AG10803 (cell line): ENCODE measurements around the gene CENPA.
"Not testable (repeated sequence)": the region's sequence is repeated elsewhere in the genome, so short reads cannot be mapped to it uniquely, and the experiment has no call there.

Experiments used
- DNase-seq: peaks from one replicate; pipeline ENCODE4 v3.0.0; 2010; ENCODE audit warnings: low read depth
- H3K4me3 ChIP-seq: 2 replicates; pipeline ENCODE4 v1.5.1; 2011; ENCODE audit warnings: mild to moderate bottlenecking, low read length, control low read depth
- CTCF ChIP-seq: conservative IDR thresholded peaks from 2 replicates; pipeline ENCODE4 v1.5.1; 2011; ENCODE audit warnings: mild to moderate bottlenecking, low read length, control low read depth, inconsistent platforms

Gene CENPA

DNA sequence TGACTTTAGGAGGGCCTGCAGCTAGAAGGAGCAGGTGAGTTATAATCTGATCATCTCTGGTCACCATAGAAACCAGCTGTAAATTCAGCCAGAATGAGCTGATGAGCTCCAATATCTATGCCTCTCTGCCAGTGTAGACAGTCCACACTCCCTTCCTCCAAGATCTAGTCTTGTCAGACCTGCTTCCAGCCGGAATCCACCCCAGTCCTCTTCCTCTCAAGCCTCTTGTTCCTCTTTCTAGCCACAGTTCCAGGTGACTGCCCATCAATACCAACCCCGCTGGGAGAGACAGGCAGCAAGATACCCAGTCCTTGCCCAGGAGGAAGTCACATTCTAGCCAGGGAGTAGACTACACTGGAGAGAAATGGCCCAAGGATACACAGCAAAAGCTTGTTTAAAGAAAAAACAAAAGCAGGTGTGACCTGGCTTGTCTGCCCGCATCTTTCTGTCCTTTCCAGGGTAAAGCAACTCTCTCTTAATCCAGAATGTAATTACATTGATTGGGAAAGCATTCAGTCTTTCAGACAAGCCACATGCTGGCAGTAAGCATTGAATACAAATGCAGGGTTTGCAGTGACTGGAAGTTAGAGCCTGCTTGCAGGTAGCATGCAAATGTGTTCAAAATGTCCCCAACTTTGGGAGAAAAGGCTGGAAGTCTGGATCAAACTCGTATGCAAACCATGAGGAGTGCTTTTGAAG is 30.7 kb upstream of the CENPA start:
- no peak overlapping the region for H3K4me3 ChIP-seq
- TF ChIP-seq CTCF, result no peak
- DNase-seq, result no peak

- no peak for TF ChIP-seq CTCF
- H3K4me3 ChIP-seq, result no peak overlapping the region
- no peak for DNase-seq
Measured at GRCh38 chr2:26756337-26756736, 29.5 kb upstream of the CENPA start.

- DNase-seq, result peak; percentile 99
- no peak for TF ChIP-seq CTCF
- H3K4me3 ChIP-seq, result no peak overlapping the region
Measured at GRCh38 chr2:26757873-26758789, 27.7 kb upstream of the CENPA start.

DNA sequence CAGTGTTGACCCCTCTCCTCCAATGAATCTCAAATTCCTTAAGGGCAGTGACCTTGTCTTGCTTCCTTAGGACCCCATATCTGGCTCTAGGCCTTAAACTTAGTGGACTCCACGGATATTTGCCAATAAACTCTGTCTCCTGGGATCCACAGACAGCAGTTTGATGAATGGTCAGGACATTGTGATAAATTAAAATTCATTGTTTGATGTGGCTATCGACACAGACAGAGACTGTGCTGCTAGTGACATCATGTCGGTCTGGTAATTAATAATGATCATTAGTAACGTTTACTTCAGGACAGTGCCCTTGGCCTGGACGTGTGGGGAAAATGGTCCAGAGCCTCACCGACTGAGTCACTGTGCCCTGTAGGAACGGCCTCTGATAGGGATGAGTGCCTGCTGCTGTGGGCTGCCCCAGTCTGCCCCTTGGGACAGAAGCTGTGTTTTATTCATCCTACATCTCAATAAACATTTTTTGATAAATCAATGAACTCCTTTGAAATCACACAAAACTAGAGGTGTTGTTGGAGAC is 27.0 kb upstream of the CENPA start:
- H3K4me3 ChIP-seq, result no peak overlapping the region
- no peak for TF ChIP-seq CTCF
- DNase-seq, result no peak

DNA sequence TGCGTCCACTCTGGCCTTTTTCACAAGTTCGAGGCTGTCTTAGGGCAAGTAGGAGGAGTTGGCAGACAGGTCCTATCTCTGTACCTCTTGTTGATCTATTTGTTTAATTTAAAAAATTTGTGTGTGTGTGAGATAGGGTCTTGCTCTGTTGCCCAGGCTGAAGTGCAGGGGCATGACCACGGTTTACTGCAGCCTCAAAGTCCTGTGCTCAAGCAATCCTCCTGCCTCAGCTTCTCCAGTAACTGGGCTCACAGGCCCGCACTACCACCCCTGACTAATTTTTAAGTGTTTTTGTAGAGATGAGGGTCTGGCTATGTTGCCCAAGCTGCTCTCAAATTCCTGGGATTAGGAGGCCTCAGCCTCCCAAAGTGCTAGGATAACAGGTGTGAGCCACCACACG is 26.0 kb upstream of the CENPA start:
- no peak overlapping the region for H3K4me3 ChIP-seq
- no peak for TF ChIP-seq CTCF
- DNase-seq, result no peak

- not testable (repeated sequence) for H3K4me3 ChIP-seq, DNase-seq
Measured at GRCh38 chr2:26760991-26761390, 24.9 kb upstream of the CENPA start.

GRCh38 chr2:26763019-26763418 is 22.8 kb upstream of the CENPA start:
- DNase-seq, result no peak
- no peak overlapping the region for H3K4me3 ChIP-seq
- no peak for TF ChIP-seq CTCF
